ENCODE measurements around the gene ALG5.
A peak's percentile ranks its signal among the peaks of the same experiment; 100 is the strongest.

The ALG5 gene

GRCh38 chr13:36999054-36999714, at the start of gene ALG5:
Gene ALG5 (minus strand): TSS chr13:36999340. CDS start chr13:36999300, 40 bp downstream.
- DNase-seq = peak; percentile 77

GRCh38 chr13:37047846-37048245, 48.7 kb upstream of the ALG5 start:
- no peak for DNase-seq

GRCh38 chr13:37047032-37047431, 47.9 kb upstream of the ALG5 start:
- no peak for DNase-seq

GRCh38 chr13:37046062-37046461, 46.9 kb upstream of the ALG5 start:
- DNase-seq = no peak

GRCh38 chr13:37040789-37041188, 41.6 kb upstream of the ALG5 start:
- no peak for DNase-seq

GRCh38 chr13:37039896-37040295, 40.8 kb upstream of the ALG5 start:
- no peak for DNase-seq

- DNase-seq = no peak
Measured at GRCh38 chr13:37037241-37037640, 38.1 kb upstream of the ALG5 start.

- no peak for DNase-seq
Measured at GRCh38 chr13:37029617-37030016, 30.5 kb upstream of the ALG5 start.

GRCh38 chr13:37027639-37028038, 28.5 kb upstream of the ALG5 start:
- DNase-seq = no peak

- DNase-seq = no peak
Measured at GRCh38 chr13:37026771-37027170, 27.6 kb upstream of the ALG5 start.

GRCh38 chr13:37023871-37024270, 24.7 kb upstream of the ALG5 start:
- DNase-seq = no peak

- no peak for DNase-seq
Measured at GRCh38 chr13:37014609-37015008, 15.5 kb upstream of the ALG5 start.

- DNase-seq = no peak
Measured at GRCh38 chr13:37011788-37012187, 12.6 kb upstream of the ALG5 start.

- DNase-seq = no peak
Measured at GRCh38 chr13:37011002-37011401, 11.9 kb upstream of the ALG5 start.

GRCh38 chr13:37010424-37010823, 11.3 kb upstream of the ALG5 start:
- no peak for DNase-seq

- no peak for DNase-seq
Measured at GRCh38 chr13:37009692-37010091, 10.6 kb upstream of the ALG5 start.

- DNase-seq = no peak
Measured at GRCh38 chr13:37001921-37002250, 2.7 kb upstream of the ALG5 start.

- no peak for DNase-seq
Measured at GRCh38 chr13:36998624-36999041, 507 bp downstream of the ALG5 start.

- DNase-seq = no peak
Measured at GRCh38 chr13:36997716-36998427, 1.3 kb downstream of the ALG5 start.

GRCh38 chr13:36992362-36992761, 6.8 kb downstream of the ALG5 start:
- DNase-seq = no peak

GRCh38 chr13:36986462-36987240, 12.5 kb downstream of the ALG5 start:
- no peak for DNase-seq

GRCh38 chr13:36981156-36981743, 17.9 kb downstream of the ALG5 start:
- no peak for DNase-seq

GRCh38 chr13:36979361-36980050, 19.6 kb downstream of the ALG5 start:
- no peak for DNase-seq

All from T1000 (cell line).